HG03565 (cell line): ENCODE data around the gene OSBPL10.

ENCODE experiments used
- ATAC-seq: cut with Tn5 transposase; IDR thresholded peaks from one replicate; pipeline ENCODE4 v1.9.1; 2021; ENCODE audit warnings: mild to moderate bottlenecking, moderate library complexity; ENCODE audit not compliant: unreplicated experiment

The OSBPL10 gene

DNA sequence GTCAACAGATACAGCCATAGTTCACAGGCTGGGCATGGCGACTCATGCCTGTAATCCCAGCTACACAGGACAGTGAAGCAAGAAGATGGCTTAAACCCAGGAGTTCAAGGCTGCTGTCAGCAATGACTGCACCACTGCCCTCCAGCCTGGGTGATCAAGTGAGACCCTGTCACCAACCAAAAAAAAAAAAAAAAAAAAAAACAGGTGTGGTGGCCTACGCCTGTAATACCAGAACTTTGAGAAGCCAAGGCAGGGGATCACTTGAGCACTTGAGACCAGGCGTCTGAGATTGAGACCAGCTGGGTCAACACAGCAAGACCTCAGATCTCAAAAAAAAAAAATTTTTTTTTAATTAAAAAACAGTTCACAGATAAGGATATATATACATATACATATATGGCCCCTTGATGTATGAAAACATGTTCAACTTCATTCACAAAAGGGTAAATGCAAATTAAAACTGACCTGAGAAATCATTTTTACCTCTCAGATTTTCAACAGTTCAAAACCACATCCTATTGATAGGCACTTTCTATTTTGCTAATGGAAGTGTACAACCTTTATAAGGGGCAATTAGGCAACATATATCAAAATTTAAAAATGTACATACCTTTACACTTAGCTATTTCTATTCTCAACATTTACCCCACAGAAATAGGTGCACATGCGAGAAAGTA is 51.1 kb downstream of the OSBPL10 start:
- no peak for ATAC-seq

DNA sequence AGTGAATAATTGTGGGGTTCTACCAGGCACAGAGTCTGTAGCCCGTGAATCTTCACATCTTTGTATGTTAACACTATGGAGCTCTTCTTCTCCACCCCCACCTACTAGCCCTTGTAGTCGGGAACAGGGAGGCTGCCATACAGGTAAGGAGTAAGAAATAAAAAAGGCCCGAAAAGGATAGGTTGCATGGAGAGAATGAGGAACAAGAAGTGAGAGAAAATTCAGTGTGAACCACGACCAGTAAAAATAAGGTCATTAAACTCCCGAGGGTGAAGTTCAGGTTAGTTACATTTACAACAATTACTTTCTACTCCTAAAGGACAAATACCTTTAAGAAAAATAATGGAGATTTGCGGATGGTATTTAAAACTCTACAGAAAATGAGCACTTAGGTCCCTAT is 53.3 kb downstream of the OSBPL10 start:
- no peak for ATAC-seq

DNA sequence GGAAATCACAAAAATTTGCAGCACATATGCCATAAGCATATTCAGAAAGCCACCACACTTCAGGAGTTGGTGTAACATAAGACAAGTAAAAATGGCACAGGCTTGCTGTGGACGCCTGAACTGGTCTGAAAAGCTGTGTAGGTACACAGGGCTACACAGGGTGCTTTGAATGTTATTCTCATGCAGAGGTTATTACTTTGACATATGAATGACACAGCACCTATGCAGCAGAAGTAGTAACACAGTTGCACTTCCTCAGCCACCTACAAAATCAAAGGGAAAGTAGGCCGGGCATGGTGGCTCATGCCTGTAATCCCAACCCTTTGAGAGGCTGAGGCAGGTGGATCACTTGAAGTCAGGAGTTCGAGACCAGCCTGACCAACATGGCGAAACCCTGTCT is 54.5 kb downstream of the OSBPL10 start:
- ATAC-seq, result no peak

DNA sequence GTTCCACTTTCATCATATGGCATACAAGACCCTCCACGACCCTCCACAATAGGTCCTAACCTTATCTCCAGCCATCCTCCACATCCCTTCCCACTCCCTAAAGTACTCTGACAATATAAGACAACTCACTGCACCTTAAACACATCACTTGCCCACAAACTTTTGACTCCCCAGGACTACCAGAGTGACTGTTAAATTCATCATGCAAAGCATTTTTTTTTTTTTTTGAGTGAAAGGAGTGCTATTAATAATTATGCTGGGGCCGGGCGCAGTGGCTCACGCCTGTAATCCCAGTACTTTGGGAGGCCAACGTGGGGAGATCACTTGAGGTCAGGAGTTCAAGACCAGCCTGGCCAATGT is 55.8 kb downstream of the OSBPL10 start:
- no peak for ATAC-seq

DNA sequence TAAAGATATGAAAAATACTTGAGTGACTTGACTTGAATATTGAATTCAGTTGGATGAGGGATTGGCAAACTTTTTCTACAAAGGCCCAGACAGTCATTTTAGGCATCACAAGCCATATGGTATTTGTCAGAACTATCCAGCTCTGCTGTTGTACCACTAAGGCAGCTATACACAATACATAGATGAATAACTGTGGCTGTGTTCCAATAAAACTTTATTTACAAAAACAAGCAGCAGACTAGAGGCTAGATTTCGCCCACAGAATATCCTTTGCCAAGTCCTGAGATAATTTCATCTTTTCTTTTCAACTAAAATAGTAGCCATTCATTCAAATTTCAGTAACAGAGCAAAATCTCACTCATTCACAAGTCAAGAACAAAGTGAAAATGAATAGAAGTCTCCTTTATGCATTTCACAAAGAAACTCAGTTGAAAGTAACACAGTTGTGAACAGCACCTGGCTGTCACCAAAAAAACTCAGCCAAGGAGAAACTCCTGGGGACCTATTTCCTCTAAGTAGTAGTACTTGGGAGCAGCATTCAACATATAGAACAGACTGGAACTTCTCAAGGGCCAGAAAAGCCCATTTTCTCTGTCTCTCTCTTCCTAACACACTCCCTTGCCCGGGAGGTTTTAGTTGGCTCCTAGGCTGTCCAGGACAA is 56.3 kb downstream of the OSBPL10 start:
- ATAC-seq, result no peak

DNA sequence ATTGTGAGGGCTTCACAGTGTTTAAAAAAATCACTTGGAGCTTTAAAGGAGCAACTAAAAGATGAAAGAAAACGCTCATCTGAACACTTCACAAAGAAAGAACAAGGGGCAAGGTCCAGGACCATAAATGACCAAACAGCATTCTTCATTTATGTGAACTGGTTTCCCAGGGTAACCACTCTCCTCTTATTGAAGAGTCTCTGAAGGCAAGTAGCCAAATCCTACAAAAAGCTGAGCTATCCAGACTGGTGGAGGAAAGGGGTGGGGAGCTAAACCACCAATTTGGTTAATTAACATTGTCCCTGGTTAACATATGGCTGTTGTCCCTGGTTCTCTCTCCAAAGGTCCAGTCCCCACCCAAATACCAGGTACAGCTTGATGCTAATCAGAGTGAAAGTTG is 58.1 kb downstream of the OSBPL10 start:
- ATAC-seq, result no peak

DNA sequence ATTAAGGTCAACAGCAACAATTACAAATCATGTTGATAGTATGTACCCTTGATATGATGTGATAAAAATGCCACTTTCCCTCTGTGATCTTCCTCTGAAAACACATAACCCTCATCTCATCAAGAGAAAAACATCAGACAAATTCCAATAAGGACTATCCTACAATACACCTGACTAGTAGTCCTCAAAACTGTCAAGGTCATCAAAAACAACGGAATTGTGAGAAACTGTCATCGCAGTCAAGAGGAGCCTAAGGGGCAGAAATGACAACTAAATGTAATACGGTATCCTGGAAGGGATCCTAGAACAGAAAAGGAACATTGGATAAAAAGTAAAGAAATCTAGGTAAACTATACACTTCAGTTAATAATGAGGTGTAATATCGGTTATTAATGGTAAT is 59.2 kb downstream of the OSBPL10 start:
- no peak for ATAC-seq

DNA sequence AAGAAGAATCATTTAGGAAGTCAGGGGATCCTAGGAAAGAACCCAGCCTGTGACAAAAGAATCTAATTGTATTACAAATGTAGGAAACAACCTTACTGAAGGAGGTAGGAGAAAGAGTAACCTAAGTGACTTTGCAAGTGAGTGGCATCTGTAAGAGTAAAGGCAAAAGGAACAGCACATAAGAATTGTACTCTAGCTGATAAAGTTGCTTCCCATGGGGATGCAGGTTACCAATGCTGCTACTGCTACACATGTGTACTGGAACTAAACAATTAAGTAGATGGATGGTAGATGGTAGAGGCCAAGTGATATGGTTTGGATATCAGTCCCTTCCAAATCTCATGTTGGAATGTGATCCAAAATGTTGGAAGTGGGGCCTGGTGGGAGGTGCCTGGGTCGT is 60.8 kb downstream of the OSBPL10 start:
- ATAC-seq, result no peak

DNA sequence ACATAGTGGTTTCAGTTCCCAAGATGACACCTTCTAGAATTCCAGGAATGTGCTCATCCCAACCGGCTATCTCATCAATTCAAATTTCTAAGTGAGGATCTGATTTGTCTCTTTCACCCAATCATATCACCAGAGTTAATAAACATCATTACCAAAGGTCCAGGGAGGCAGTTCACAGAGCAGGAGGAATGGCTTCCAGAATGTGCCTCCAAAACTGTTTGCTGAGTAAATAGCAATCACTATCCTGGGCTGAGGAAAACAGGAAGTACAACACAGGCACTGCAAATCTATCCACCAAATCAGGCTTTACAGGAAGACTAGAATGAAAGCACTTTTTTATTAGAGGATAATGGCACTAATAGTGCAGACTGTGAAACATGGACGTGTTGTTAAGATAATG is 61.5 kb downstream of the OSBPL10 start:
- no peak for ATAC-seq

DNA sequence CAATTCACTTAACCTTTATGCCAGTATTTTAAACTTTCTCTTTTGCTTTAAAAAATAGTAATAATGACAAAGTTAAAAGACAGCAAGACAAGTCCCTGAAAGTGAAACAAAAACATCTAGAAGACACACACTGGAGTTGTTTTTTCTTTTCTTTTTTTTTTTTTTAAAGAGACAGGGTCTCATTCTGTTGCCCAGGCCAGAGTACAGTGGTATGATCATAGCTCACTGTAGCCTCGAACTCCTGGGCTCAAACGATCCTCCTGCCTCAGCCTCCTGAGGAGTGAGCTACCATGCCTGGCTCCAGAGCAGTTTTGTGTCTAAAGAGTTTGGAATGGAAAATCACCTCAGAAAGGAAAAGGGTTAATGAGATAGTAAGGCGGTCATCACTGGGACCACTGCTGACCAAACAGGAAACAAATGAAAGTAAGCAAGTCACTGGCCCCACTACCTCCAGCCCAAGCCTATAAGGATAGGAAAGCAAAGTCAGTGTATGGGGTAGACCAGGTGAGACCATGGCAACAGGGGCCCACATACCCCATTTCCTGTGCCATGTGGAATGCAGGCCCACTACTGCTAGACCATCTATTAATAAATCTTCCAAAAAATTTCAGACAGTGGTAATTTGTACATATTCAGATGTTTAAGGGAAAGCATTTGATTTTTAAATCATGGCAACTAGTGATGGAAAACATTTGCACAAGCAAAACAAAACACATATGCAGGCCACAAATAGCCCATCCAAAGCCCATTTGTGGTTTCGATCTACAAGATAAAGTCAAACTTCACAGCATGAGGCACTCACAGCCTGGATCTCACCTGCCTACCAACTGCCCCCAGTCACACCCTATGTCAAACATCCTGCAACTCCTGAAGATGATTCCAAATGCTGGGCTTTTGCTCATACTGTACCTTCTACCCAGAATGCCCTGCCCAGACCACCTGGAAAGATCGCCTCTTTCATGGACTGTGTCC is 62.6 kb downstream of the OSBPL10 start:
- ATAC-seq, result peak; percentile 53

DNA sequence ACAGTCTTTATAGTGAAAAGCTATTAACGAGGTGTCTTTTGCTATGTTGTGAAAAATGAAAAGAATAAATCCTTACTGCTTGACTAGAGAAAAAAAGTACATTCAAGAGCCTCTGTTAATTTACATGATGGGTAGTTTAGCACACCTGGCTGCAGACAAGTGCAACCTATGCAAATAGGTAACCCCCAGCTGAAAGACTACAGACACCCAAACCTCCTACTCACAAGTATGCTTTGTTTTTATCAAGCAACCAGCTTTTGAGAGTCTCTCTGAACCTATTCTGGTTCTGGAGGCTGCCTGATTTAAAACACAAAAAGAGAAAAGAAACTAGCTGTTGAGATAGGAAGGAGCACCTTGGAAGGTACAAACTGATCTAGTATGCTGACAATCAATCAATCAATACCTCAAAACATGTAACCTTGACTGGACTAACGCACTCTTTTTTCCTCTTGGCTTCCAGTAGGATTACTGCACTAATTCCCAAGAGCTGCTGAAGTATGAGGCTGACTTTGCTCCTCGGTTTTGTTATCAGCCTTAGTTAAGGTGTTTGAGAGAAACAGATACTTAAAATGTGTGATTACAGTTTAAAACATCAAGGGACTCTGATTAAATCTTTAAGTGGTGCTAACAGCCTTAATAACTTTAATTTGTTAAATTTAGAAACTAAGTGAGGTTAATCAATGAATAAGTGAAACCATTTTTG is 63.6 kb downstream of the OSBPL10 start:
- peak; percentile 78 for ATAC-seq

DNA sequence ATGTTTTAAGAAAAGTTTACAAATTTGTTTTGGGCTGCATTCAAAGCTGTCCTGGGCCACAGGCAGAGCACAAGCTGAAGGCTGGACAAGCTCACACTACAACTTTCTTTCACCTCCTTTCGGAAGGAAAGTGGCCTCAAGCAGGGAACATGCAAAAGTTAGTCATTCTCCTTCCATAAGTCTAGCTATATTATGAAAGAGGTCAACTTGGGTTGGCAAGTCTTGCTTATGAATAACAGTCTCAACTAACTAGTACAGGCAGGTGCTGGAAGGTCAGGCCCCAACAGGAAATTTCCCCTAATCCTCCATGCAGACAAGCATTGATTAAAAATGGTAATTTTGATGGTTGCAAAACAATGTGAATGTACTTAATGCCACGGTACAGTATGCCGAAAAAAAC is 69.4 kb downstream of the OSBPL10 start:
- no peak for ATAC-seq

DNA sequence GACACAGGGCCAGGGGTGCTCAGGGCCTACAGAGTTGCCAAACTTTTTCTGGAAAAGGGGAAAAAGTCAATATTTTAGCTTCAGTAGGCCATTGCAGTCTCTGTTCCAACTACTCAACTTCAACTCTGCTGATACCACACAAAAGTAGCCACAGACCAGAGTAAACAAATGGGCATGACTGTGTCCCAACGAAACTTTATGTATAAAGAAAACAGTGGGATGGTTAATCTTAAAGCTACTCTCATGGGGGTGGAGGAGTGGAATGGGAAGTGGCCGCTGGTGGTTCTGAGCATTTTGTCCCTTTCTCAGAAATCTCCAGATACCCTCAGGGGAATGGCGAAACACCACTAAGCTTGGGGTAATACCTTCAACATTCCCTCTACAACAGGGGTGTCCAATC is 69.9 kb downstream of the OSBPL10 start:
- no peak for ATAC-seq

DNA sequence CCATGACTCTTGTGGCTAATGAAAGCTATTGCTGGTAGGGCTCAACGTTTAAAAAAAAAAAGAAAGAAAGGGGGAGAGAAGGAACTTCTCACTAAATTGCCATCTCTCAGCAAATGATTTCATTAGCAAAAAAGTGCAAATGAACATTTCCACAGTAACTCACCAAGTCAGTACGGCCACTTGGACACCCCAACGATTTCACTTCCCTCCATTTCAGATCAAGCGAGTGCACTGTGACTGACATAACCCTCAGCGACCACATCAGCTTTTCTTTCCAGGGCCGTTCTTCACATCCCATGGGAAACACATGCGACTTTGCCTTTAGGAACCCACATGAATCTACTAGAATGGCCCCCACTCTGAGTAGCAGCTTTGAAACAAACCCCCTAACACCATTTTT is 71.6 kb downstream of the OSBPL10 start:
- ATAC-seq, result no peak

DNA sequence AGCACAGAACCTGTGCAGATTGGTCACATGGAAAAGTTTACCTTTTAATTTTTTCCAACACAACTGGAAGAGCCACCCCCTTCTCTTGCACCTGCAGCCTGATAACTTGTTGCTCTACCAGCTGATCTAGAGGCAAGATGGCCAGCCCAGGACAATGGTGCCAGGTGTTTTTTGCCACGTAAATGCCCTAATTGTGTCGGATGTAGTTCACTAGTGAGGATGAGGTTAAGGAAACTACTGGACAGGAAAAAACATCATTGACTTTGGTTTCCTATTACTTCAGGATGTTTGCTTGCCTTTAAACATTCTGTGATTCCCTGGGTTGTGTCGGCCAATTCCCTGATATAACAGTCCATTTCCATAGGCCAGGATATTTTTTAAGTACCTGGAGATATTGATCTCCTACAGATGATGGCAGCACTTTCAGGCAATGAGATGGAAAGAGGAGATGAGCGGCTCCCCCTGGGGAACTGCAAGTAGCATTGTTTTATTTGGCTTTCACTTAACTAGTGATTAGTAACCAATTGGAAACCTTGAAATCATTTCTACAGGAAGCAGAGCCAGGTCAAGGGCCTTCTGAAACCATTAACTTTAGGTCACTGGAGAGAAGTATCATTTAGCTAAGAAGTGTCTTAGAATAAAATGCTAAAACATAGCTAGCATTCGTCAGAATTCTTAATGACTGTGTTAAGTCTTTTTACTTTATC is 72.5 kb downstream of the OSBPL10 start:
- no peak for ATAC-seq

DNA sequence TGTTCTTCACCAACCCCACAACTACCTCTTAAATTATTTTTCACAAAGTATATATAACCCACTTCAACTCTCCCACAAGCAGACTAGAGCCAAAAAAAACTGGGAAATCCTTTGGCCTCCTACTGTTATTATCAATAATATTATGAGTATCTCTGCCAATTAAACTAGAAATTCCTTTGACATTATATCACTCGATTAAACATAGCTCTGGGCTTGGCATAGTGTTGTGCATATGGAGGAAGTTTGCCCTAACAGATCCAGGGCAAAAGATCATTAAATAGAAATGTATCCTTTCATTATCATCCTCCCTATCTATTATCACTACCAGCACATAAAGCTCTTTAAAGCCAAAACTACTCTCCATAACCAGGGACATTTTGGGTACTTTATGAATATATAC is 74.9 kb downstream of the OSBPL10 start:
- ATAC-seq, result no peak

DNA sequence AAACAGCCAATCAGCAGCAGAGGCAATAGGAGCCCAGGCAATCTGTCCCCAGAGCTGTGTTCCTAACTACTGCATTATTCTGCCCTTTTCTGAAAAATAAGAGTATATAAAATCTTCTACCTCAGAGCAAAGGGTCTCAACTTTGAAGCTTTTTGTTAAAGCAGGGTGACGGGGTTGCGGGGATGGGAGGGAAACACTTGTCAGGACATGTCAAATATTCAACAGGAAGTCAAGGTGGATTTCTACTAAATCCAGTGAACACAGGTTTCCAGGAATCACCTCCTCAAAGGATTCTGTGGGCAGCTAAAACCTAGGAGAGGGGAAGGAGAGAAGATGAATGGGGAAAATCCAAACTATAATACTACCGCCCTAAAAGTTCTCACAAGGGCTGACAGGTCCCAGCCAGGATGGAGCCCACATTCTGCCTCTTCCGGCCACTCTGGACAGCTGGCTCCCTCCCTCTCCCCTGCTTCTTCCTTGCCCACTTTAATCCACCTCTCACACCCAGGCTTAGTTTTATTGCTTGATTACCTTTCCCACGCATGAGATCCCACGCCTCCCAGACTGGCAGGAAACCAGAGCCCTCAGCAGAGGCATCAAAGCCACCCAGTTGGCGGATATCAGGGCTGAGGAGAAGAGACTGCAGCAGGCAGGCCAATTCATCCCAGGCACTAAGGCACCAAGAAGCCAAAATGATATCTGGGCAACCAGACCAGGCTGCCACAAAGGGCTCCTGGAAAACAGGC is 77.2 kb downstream of the OSBPL10 start:
- ATAC-seq, result no peak

DNA sequence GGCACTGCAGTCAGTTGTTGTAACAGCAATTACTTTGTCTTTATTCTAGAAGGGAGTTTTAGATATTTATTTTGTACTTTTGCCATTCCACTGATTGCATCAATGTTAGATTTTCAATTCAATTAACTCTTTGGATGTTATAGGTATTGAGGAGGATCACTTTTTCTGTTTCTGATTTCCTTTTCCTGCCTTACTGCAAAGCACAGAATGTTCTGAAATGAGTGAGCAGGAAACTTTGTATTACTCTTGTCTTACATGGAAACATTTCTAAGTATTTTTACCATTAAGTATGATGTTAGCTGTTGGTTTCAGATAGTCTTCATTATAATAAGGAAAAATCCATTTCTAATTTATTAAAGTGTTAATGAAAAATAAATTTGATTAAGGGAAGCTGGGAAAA is 80.5 kb downstream of the OSBPL10 start:
- ATAC-seq, result no peak

DNA sequence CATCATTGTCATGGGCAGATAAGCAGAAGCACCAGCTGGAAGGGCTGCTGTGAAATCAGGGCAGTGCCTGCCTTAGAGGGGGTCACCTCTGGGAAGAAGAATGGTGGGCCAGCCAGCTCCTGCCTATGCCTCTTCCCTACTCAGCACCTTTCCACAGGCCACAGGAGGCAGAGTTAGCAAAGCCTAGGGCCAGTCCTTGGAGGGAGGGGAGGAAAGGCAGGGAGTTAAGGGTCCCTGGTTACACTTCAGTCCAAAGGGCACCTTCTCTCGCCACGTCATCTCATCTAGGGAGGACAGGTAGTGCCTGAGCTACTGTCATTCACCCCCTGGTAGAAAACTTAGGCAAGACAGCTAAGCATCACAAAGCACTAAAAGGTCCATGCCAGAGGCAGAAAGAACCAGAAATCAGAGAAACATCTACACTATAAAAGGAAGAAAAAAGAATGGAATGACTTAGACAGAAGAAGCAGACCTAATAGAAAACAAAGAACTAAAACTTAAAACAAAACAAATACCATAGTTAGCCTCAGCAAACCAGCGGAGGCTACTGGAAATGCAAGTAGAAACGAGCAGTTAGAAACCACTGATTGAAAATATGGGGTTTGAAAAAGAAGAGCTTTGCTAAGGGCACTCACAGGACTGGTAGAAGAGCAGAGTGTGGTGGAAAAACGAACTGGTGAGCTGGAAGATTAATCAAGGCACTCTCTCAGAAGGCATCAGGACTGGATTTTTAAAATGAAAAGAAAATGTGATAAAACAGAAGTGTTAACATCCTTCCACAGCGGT is 84.2 kb downstream of the OSBPL10 start:
- no peak for ATAC-seq
